WTC11 (cell line): ENCODE data around the gene GSDMA. TPM values are rescaled to one million over a fixed set of nuclear protein-coding genes. Genes with fewer than 3 reads are reported as not detected.

Experiments
- ATAC-seq: fragments of 200-7000 bp; cut with Tn5 transposase; 2 replicates; pipeline ENCODE4 v1.10.0; 2021; ENCODE audit warnings: mild to moderate bottlenecking, moderate library complexity
- CTCF ChIA-PET: fragments of 300-600 bp; sonication (Branson Sonifier 250); formaldehyde crosslinking; loops from one replicate; lab custom pipeline; 2021; ENCODE audit warnings: antibody characterized with exemption; lab: Charles Lee
- POLR2A ChIA-PET: fragments of 350-600 bp; sonication (Branson Sonifier 250); formaldehyde crosslinking; loops from one replicate; lab custom pipeline; 2021; ENCODE audit warnings: antibody characterized with exemption; lab: Charles Lee
- DNase-seq: peaks from one replicate; pipeline ENCODE4 v3.0.0; 2021; ENCODE audit warnings: low spot score
- H3K27ac Mint-ChIP-seq: 2 replicates; pipeline ENCODE4 v1.8.0; 2021; ENCODE audit warnings: mixed read lengths
- H3K27me3 Mint-ChIP-seq: 2 replicates; pipeline ENCODE4 v1.8.0; 2021; ENCODE audit warnings: low read depth, mild to moderate bottlenecking, moderate library complexity, mixed read lengths
- H3K36me3 Mint-ChIP-seq: 2 replicates; pipeline ENCODE4 v1.8.0; 2021; ENCODE audit warnings: mixed read lengths
- H3K4me1 Mint-ChIP-seq: 2 replicates; pipeline ENCODE4 v1.8.0; 2022; ENCODE audit warnings: mixed read lengths
- H3K4me3 Mint-ChIP-seq: 2 replicates; pipeline ENCODE4 v1.8.0; 2021; ENCODE audit warnings: mild to moderate bottlenecking, moderate library complexity, mixed read lengths
- H3K9me3 Mint-ChIP-seq: 2 replicates; pipeline ENCODE4 v1.8.0; 2021; ENCODE audit warnings: mixed read lengths
- AR ChIP-seq: fragments of 250-450 bp; sonication (Bioruptor Pico); IDR thresholded peaks from 2 replicates; pipeline ENCODE4 v1.9.0; 2021; ENCODE audit warnings: mild to moderate bottlenecking
- ELF4 ChIP-seq: sonication (generic); formaldehyde crosslinking; IDR thresholded peaks from 2 replicates; pipeline ENCODE4 v1.8.1; 2022; ENCODE audit warnings: low read depth, mild to moderate bottlenecking, moderate library complexity, missing genetic modification reagents
- EMX1 ChIP-seq: fragments of 250-450 bp; sonication (Bioruptor Pico); IDR thresholded peaks from 2 replicates; pipeline ENCODE4 v1.8.0; 2021; ENCODE audit warnings: mild to moderate bottlenecking
- ETV6 ChIP-seq: sonication (generic); formaldehyde crosslinking; IDR thresholded peaks from 2 replicates; pipeline ENCODE4 v1.8.1; 2022; ENCODE audit warnings: mild to moderate bottlenecking, missing genetic modification reagents
- FOXK1 ChIP-seq: sonication (generic); formaldehyde crosslinking; IDR thresholded peaks from 2 replicates; pipeline ENCODE4 v1.8.0; 2022; ENCODE audit warnings: mild to moderate bottlenecking, moderate library complexity, missing genetic modification reagents
- FOXP4 ChIP-seq: sonication (generic); formaldehyde crosslinking; IDR thresholded peaks from 2 replicates; pipeline ENCODE4 v1.8.0; 2022; ENCODE audit warnings: mild to moderate bottlenecking, missing genetic modification reagents
- IRF2 ChIP-seq: sonication (generic); formaldehyde crosslinking; IDR thresholded peaks from 2 replicates; pipeline ENCODE4 v1.8.0; 2022; ENCODE audit warnings: low read depth, missing genetic modification reagents, borderline replicate concordance
- JUN ChIP-seq: sonication (generic); formaldehyde crosslinking; IDR thresholded peaks from 2 replicates; pipeline ENCODE4 v1.8.0; 2023; ENCODE audit warnings: mild to moderate bottlenecking, missing genetic modification reagents
- KAT7 ChIP-seq: sonication (generic); formaldehyde crosslinking; IDR thresholded peaks from 2 replicates; pipeline ENCODE4 v1.8.1; 2023; ENCODE audit warnings: missing genetic modification reagents, mild to moderate bottlenecking, borderline replicate concordance
- NR3C1 ChIP-seq: sonication (generic); formaldehyde crosslinking; conservative IDR thresholded peaks from 2 replicates; pipeline ENCODE4 v1.8.1; 2023; ENCODE audit warnings: low read depth, mild to moderate bottlenecking, missing genetic modification reagents
- PRRX2 ChIP-seq: fragments of 250-450 bp; sonication (Bioruptor Pico); IDR thresholded peaks from 2 replicates; pipeline ENCODE4 v1.8.0; 2021; ENCODE audit warnings: mild to moderate bottlenecking
- RELA ChIP-seq: sonication (generic); formaldehyde crosslinking; IDR thresholded peaks from 2 replicates; pipeline ENCODE4 v1.8.1; 2022; ENCODE audit warnings: missing genetic modification reagents, mild to moderate bottlenecking, borderline replicate concordance
- SP1 ChIP-seq: sonication (generic); formaldehyde crosslinking; conservative IDR thresholded peaks from 2 replicates; pipeline ENCODE4 v1.8.1; 2022; ENCODE audit warnings: missing genetic modification reagents
- TEAD4 ChIP-seq: sonication (generic); formaldehyde crosslinking; IDR thresholded peaks from 2 replicates; pipeline ENCODE4 v1.8.0; 2022; ENCODE audit warnings: mild to moderate bottlenecking, missing genetic modification reagents
- TP53 ChIP-seq: sonication (generic); formaldehyde crosslinking; IDR thresholded peaks from 2 replicates; pipeline ENCODE4 v1.8.1; 2023; ENCODE audit warnings: mild to moderate bottlenecking, missing genetic modification reagents
- ZNF121 ChIP-seq: sonication (generic); formaldehyde crosslinking; IDR thresholded peaks from 2 replicates; pipeline ENCODE4 v1.8.0; 2023; ENCODE audit warnings: missing genetic modification reagents
- ZNF138 ChIP-seq: sonication (generic); formaldehyde crosslinking; conservative IDR thresholded peaks from 2 replicates; pipeline ENCODE4 v1.8.1; 2022; ENCODE audit warnings: mild to moderate bottlenecking, moderate library complexity, missing genetic modification reagents
- total RNA-seq: library from RNA; stranded (reverse); gene quantifications from 3 replicates; pipeline ENCODE4 v1.2.3, GENCODE V29; 2021
- TF ChIP-seq, protein P1 (sequence below): sonication (generic); formaldehyde crosslinking; conservative IDR thresholded peaks from 2 replicates; pipeline ENCODE4 v1.8.1; 2023; ENCODE audit warnings: mild to moderate bottlenecking, low read depth, missing genetic modification reagents, moderate library complexity
- TF ChIP-seq, protein P2 (sequence below): sonication (generic); formaldehyde crosslinking; IDR thresholded peaks from 2 replicates; pipeline ENCODE4 v1.8.1; 2023; ENCODE audit warnings: mild to moderate bottlenecking, missing genetic modification reagents, borderline replicate concordance
- TF ChIP-seq, protein P3 (sequence below): sonication (generic); formaldehyde crosslinking; IDR thresholded peaks from 2 replicates; pipeline ENCODE4 v1.8.0; 2022; ENCODE audit warnings: mild to moderate bottlenecking, missing genetic modification reagents

GSDMA gene
- total RNA-seq, 1 experiment from 2014 or later: not detected

- no peak overlapping the region for H3K4me3 Mint-ChIP-seq
- ChIA-PET CTCF (interaction anchor here (0.5 to 0.9 kb wide), 2 partner anchors 127 to 175 kb away, joined by 3 to 4 read pairs; no protein-coding TSS in a partner anchor), POLR2A (no interaction called here)
- no peaks in the 10 kb centered on the region for H3K36me3 Mint-ChIP-seq
- no peak for DNase-seq
- H3K27ac Mint-ChIP-seq: peak overlapping the region; percentile 56; the same call in 1 of the 2 replicates
- ATAC-seq: no peak
- peaks cover 4% of the 10 kb centered on the region; the same call in 1 of the 2 replicates for H3K27me3 Mint-ChIP-seq
- H3K4me1 Mint-ChIP-seq: peaks cover 46% of the 10 kb centered on the region
- H3K9me3 Mint-ChIP-seq: no peaks in the 10 kb centered on the region
- TF ChIP-seq RELA: no peak
- TF ChIP-seq TEAD4 (CRISPR knock-in tag): no peak
- TF ChIP-seq PRRX2 (CRISPR knock-in tag): no peak
- TF ChIP-seq KAT7 (CRISPR knock-in tag): no peak
- TF ChIP-seq ZNF121: no peak
- TF ChIP-seq, protein P1, sequence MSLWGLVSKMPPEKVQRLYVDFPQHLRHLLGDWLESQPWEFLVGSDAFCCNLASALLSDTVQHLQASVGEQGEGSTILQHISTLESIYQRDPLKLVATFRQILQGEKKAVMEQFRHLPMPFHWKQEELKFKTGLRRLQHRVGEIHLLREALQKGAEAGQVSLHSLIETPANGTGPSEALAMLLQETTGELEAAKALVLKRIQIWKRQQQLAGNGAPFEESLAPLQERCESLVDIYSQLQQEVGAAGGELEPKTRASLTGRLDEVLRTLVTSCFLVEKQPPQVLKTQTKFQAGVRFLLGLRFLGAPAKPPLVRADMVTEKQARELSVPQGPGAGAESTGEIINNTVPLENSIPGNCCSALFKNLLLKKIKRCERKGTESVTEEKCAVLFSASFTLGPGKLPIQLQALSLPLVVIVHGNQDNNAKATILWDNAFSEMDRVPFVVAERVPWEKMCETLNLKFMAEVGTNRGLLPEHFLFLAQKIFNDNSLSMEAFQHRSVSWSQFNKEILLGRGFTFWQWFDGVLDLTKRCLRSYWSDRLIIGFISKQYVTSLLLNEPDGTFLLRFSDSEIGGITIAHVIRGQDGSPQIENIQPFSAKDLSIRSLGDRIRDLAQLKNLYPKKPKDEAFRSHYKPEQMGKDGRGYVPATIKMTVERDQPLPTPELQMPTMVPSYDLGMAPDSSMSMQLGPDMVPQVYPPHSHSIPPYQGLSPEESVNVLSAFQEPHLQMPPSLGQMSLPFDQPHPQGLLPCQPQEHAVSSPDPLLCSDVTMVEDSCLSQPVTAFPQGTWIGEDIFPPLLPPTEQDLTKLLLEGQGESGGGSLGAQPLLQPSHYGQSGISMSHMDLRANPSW (CRISPR knock-in tag): no peak
- no peak for TF ChIP-seq TP53
- no peak for TF ChIP-seq ZNF138
- TF ChIP-seq EMX1 (CRISPR knock-in tag): no peak
- TF ChIP-seq SP1 (CRISPR knock-in tag): no peak
- TF ChIP-seq AR (CRISPR knock-in tag): no peak
- no peak for TF ChIP-seq ETV6 (CRISPR knock-in tag)
- TF ChIP-seq, protein P2, sequence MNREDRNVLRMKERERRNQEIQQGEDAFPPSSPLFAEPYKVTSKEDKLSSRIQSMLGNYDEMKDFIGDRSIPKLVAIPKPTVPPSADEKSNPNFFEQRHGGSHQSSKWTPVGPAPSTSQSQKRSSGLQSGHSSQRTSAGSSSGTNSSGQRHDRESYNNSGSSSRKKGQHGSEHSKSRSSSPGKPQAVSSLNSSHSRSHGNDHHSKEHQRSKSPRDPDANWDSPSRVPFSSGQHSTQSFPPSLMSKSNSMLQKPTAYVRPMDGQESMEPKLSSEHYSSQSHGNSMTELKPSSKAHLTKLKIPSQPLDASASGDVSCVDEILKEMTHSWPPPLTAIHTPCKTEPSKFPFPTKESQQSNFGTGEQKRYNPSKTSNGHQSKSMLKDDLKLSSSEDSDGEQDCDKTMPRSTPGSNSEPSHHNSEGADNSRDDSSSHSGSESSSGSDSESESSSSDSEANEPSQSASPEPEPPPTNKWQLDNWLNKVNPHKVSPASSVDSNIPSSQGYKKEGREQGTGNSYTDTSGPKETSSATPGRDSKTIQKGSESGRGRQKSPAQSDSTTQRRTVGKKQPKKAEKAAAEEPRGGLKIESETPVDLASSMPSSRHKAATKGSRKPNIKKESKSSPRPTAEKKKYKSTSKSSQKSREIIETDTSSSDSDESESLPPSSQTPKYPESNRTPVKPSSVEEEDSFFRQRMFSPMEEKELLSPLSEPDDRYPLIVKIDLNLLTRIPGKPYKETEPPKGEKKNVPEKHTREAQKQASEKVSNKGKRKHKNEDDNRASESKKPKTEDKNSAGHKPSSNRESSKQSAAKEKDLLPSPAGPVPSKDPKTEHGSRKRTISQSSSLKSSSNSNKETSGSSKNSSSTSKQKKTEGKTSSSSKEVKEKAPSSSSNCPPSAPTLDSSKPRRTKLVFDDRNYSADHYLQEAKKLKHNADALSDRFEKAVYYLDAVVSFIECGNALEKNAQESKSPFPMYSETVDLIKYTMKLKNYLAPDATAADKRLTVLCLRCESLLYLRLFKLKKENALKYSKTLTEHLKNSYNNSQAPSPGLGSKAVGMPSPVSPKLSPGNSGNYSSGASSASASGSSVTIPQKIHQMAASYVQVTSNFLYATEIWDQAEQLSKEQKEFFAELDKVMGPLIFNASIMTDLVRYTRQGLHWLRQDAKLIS (CRISPR knock-in tag): no peak
- TF ChIP-seq JUN (CRISPR knock-in tag): no peak
Measured at GRCh38 chr17:39929646-39930407, 33.0 kb upstream of the GSDMA start.

GRCh38 chr17:39933912-39934311, 28.9 kb upstream of the GSDMA start:
- no peaks in the 10 kb centered on the region for H3K9me3 Mint-ChIP-seq
- no peak for ATAC-seq
- TF ChIP-seq NR3C1 (no peak), ELF4 (CRISPR knock-in tag) (no peak), IRF2 (no peak), FOXP4 (CRISPR knock-in tag) (no peak), FOXK1 (CRISPR knock-in tag) (no peak)
- TF ChIP-seq, protein P3, sequence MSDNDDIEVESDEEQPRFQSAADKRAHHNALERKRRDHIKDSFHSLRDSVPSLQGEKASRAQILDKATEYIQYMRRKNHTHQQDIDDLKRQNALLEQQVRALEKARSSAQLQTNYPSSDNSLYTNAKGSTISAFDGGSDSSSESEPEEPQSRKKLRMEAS (CRISPR knock-in tag): no peak

More at GRCh38 chr17:39933912-39934311, 28.9 kb upstream of the GSDMA start:
- peaks cover 25% of the 10 kb centered on the region for H3K4me1 Mint-ChIP-seq
- no peak for DNase-seq
- no peaks in the 10 kb centered on the region for H3K36me3 Mint-ChIP-seq
- ChIA-PET CTCF (no interaction called here), POLR2A (no interaction called here)
- no peak overlapping the region for H3K27ac Mint-ChIP-seq
- H3K4me3 Mint-ChIP-seq: no peak overlapping the region
- no peaks in the 10 kb centered on the region for H3K27me3 Mint-ChIP-seq
